Left ventricle myocardium inferior (tissue), 1 donor: ENCODE results near the gene GPC3. TPM values are rescaled to one million over a fixed set of nuclear protein-coding genes. Genes with fewer than 3 reads are reported as not detected.

Experiments used
- DNase-seq: peaks from one replicate; pipeline ENCODE4 v3.0.0-alpha.2; 2020
- H3K27ac ChIP-seq: fragments of 200-600 bp; replicated peaks from 2 replicates; pipeline ENCODE4 v1.8.0; 2021
- H3K27me3 ChIP-seq: fragments of 200-600 bp; 2 replicates; pipeline ENCODE4 v1.8.0; 2021; ENCODE audit warnings: low read depth
- H3K36me3 ChIP-seq: fragments of 200-600 bp; 2 replicates; pipeline ENCODE4 v1.8.0; 2021
- H3K4me1 ChIP-seq: fragments of 200-600 bp; 2 replicates; pipeline ENCODE4 v1.8.0; 2021
- H3K4me3 ChIP-seq: fragments of 200-600 bp; 2 replicates; pipeline ENCODE4 v1.8.0; 2021; ENCODE audit warnings: mild to moderate bottlenecking, moderate library complexity
- H3K9me3 ChIP-seq: fragments of 200-600 bp; replicated peaks from 2 replicates; pipeline ENCODE4 v1.8.0; 2021
- CTCF ChIP-seq: fragments of 200-600 bp; IDR thresholded peaks from 2 replicates; pipeline ENCODE4 v1.8.0; 2021; ENCODE audit warnings: antibody characterized with exemption, mild to moderate bottlenecking, borderline replicate concordance
- intact Hi-C: fragments of 100-400 bp; cut with micrococcal nuclease; formaldehyde crosslinking; loops from one replicate; pipeline ENCODE4 v1.11.0; 2022
- total RNA-seq: library from RNA; stranded (reverse); fragmentation: NEBNext Ultra II Directional; extraction: Animal tissue kit (Norgen Biotek cat#: 25700); gene quantifications from one replicate; pipeline ENCODE4 v1.2.1, GENCODE V29; 2021
- donor health status: DM: no; HTN: yes; CAD: no; lungs with severe emphysema.

GPC3 gene
- total RNA-seq, 1 donor from 2014 or later, result 5.4 TPM

- DNase-seq, result no peak
- Histone ChIP-seq H3K27ac (no peak overlapping the region), H3K9me3 (no peaks in the 10 kb centered on the region), H3K27me3 (no peaks in the 10 kb centered on the region), H3K36me3 (no peaks in the 10 kb centered on the region), H3K4me1 (no peaks in the 10 kb centered on the region), H3K4me3 (no peak overlapping the region)
- intact Hi-C loops, result no loop called here
- TF ChIP-seq CTCF, result no peak
Measured at GRCh38 chrX:133754657-133755056, 230.7 kb downstream of the GPC3 start.

- H3K27ac ChIP-seq, result no peak overlapping the region
- no peaks in the 10 kb centered on the region for H3K36me3 ChIP-seq
- intact Hi-C loops, result no loop called here
- no peak overlapping the region for H3K4me3 ChIP-seq
- no peak for TF ChIP-seq CTCF
- no peaks in the 10 kb centered on the region for H3K9me3 ChIP-seq
- H3K4me1 ChIP-seq, result no peaks in the 10 kb centered on the region
- no peak for DNase-seq
- H3K27me3 ChIP-seq, result no peaks in the 10 kb centered on the region
Measured at GRCh38 chrX:133749951-133750350, 235.4 kb downstream of the GPC3 start.

- TF ChIP-seq CTCF, result no peak
- Histone ChIP-seq H3K4me3 (no peak overlapping the region), H3K36me3 (no peaks in the 10 kb centered on the region), H3K27ac (no peak overlapping the region), H3K27me3 (no peaks in the 10 kb centered on the region), H3K4me1 (no peaks in the 10 kb centered on the region), H3K9me3 (no peaks in the 10 kb centered on the region)
- DNase-seq, result no peak
- intact Hi-C loops, result no loop called here
Measured at GRCh38 chrX:133749370-133749769, 236.0 kb downstream of the GPC3 start.

- intact Hi-C loops, result no loop called here
- H3K36me3 ChIP-seq, result no peaks in the 10 kb centered on the region
- no peaks in the 10 kb centered on the region for H3K4me1 ChIP-seq
- no peak for TF ChIP-seq CTCF
- no peak overlapping the region for H3K27ac ChIP-seq
- no peak for DNase-seq
- H3K27me3 ChIP-seq, result no peaks in the 10 kb centered on the region
- no peak overlapping the region for H3K4me3 ChIP-seq
- no peaks in the 10 kb centered on the region for H3K9me3 ChIP-seq
Measured at GRCh38 chrX:133747196-133747595, 238.2 kb downstream of the GPC3 start.

GRCh38 chrX:133746593-133746992, 238.8 kb downstream of the GPC3 start:
- no peaks in the 10 kb centered on the region for H3K27me3 ChIP-seq
- no peak for TF ChIP-seq CTCF
- no peak overlapping the region for H3K27ac ChIP-seq
- no peak for DNase-seq
- no peak overlapping the region for H3K4me3 ChIP-seq
- no peaks in the 10 kb centered on the region for H3K4me1 ChIP-seq
- intact Hi-C loops, result no loop called here
- H3K36me3 ChIP-seq, result no peaks in the 10 kb centered on the region
- no peaks in the 10 kb centered on the region for H3K9me3 ChIP-seq

GRCh38 chrX:133745349-133745748, 240.0 kb downstream of the GPC3 start:
- intact Hi-C loops, result no loop called here
- H3K36me3 ChIP-seq, result no peaks in the 10 kb centered on the region
- TF ChIP-seq CTCF, result no peak

More at GRCh38 chrX:133745349-133745748, 240.0 kb downstream of the GPC3 start:
- H3K27me3 ChIP-seq, result no peaks in the 10 kb centered on the region
- H3K4me3 ChIP-seq, result no peak overlapping the region
- H3K4me1 ChIP-seq, result no peaks in the 10 kb centered on the region
- no peak for DNase-seq
- H3K9me3 ChIP-seq, result no peaks in the 10 kb centered on the region
- no peak overlapping the region for H3K27ac ChIP-seq
